HEK293T (cell line): ENCODE measurements around the gene BMPR1B.

ENCODE experiments used
- CTCF ChIA-PET: fragments of 350-600 bp; formaldehyde crosslinking; extraction: SDS; loops from one replicate; lab custom pipeline; 2021; ENCODE audit warnings: antibody characterized with exemption, inconsistent platforms; lab: Yijun Ruan, JAX
- POLR2A ChIA-PET: fragments of 350-600 bp; formaldehyde crosslinking; extraction: SDS; loops from one replicate; lab custom pipeline; 2020; ENCODE audit warnings: antibody characterized with exemption, inconsistent platforms; lab: Yijun Ruan, JAX
- DNase-seq: peaks from one replicate; pipeline ENCODE4 v3.0.0; 2012; ENCODE audit warnings: mixed read lengths; ENCODE audit errors: extremely low spot score
- ARNT ChIP-seq: fragments of 450-650 bp; IDR thresholded peaks from 2 replicates; pipeline ENCODE4 v1.6.1; 2017; ENCODE audit warnings: mild to moderate bottlenecking
- BHLHE40 ChIP-seq: fragments of 450-650 bp; IDR thresholded peaks from 2 replicates; pipeline ENCODE4 v1.6.1; 2016; ENCODE audit warnings: mild to moderate bottlenecking, moderate library complexity, borderline replicate concordance
- CTBP1 ChIP-seq: fragments of 450-650 bp; IDR thresholded peaks from 2 replicates; pipeline ENCODE4 v1.6.1; 2016; ENCODE audit warnings: borderline replicate concordance
- ELF4 ChIP-seq: fragments of 450-650 bp; IDR thresholded peaks from 2 replicates; pipeline ENCODE4 v1.6.1; 2017; ENCODE audit warnings: antibody characterized with exemption
- FOXA1 ChIP-seq: fragments of 450-650 bp; IDR thresholded peaks from 2 replicates; pipeline ENCODE4 v1.6.1; 2016; ENCODE audit warnings: mild to moderate bottlenecking
- FOXK2 ChIP-seq: fragments of 450-650 bp; IDR thresholded peaks from 2 replicates; pipeline ENCODE4 v1.6.1; 2016; ENCODE audit warnings: mild to moderate bottlenecking
- FOXM1 ChIP-seq: fragments of 450-650 bp; IDR thresholded peaks from 2 replicates; pipeline ENCODE4 v1.6.1; 2017; ENCODE audit warnings: mild to moderate bottlenecking, borderline replicate concordance
- HDGF ChIP-seq: fragments of 450-650 bp; IDR thresholded peaks from 2 replicates; pipeline ENCODE4 v1.6.1; 2017; ENCODE audit warnings: antibody characterized with exemption, borderline replicate concordance
- L3MBTL2 ChIP-seq: fragments of 450-650 bp; conservative IDR thresholded peaks from 2 replicates; pipeline ENCODE4 v1.6.1; 2016; ENCODE audit warnings: mild to moderate bottlenecking
- LEF1 ChIP-seq: fragments of 450-650 bp; IDR thresholded peaks from 2 replicates; pipeline ENCODE4 v1.6.1; 2017; ENCODE audit warnings: mild to moderate bottlenecking, borderline replicate concordance
- NFRKB ChIP-seq: fragments of 450-650 bp; IDR thresholded peaks from 2 replicates; pipeline ENCODE4 v1.6.1; 2016; ENCODE audit warnings: mild to moderate bottlenecking, moderate library complexity
- PKNOX1 ChIP-seq: fragments of 450-650 bp; IDR thresholded peaks from 2 replicates; pipeline ENCODE4 v1.6.1; 2016
- SP1 ChIP-seq: fragments of 450-650 bp; IDR thresholded peaks from 2 replicates; pipeline ENCODE4 v1.6.1; 2017
- SUZ12 ChIP-seq: fragments of 450-650 bp; IDR thresholded peaks from 2 replicates; pipeline ENCODE4 v1.6.1; 2016; ENCODE audit warnings: mild to moderate bottlenecking
- TARDBP ChIP-seq: fragments of 450-650 bp; IDR thresholded peaks from 2 replicates; pipeline ENCODE4 v1.6.1; 2016
- ZNF384 ChIP-seq: fragments of 450-650 bp; IDR thresholded peaks from 2 replicates; pipeline ENCODE4 v1.6.1; 2016

The BMPR1B gene

GRCh38 chr4:94931626-94932025 lies 173.9 kb downstream of the BMPR1B start:
- TF ChIP-seq HDGF (no peak), BHLHE40 (no peak), ARNT (no peak), FOXK2 (no peak)
- DNase-seq, result no peak
- CTCF ChIA-PET, result no interaction called here
- POLR2A ChIA-PET, result no interaction called here

- no peak for DNase-seq
- ChIA-PET CTCF (interaction anchor here (0.7 kb wide), 1 partner anchor 170 kb away, joined by 3 read pairs; no protein-coding TSS in a partner anchor), POLR2A (no interaction called here)
- TF ChIP-seq ELF4 (no peak), ZNF384 (no peak), LEF1 (no peak), ARNT (no peak), BHLHE40 (no peak), TARDBP (no peak), HDGF (no peak), SUZ12 (no peak), PKNOX1 (no peak), FOXA1 (no peak), FOXK2 (no peak)
These were observed 174.6 kb downstream of the BMPR1B start for GRCh38 chr4:94932366-94932765.

- CTCF ChIA-PET, result no interaction called here
- POLR2A ChIA-PET, result no interaction called here
- TF ChIP-seq PKNOX1, result no peak
- DNase-seq, result no peak
These were observed 176.0 kb downstream of the BMPR1B start for GRCh38 chr4:94933799-94934198.

- ChIA-PET CTCF (no interaction called here), POLR2A (no interaction called here)
- no peak for DNase-seq
These were observed 176.4 kb downstream of the BMPR1B start for GRCh38 chr4:94934201-94934600.

GRCh38 chr4:94934864-94935263 lies 177.1 kb downstream of the BMPR1B start:
- no peak for DNase-seq
- ChIA-PET POLR2A (no interaction called here), CTCF (no interaction called here)
- TF ChIP-seq HDGF (no peak), NFRKB (no peak), TARDBP (no peak)

More at GRCh38 chr4:94934201-94934600, 176.4 kb downstream of the BMPR1B start:
- TF ChIP-seq ZNF384, result peak; percentile 31; the same call in 1 of the 2 replicates
- TF ChIP-seq HDGF, result no peak

GRCh38 chr4:94936854-94937253 lies 179.1 kb downstream of the BMPR1B start:
- ChIA-PET POLR2A (no interaction called here), CTCF (no interaction called here)
- no peak for DNase-seq
- TF ChIP-seq ZNF384 (no peak), ARNT (no peak), TARDBP (no peak), LEF1 (no peak), SUZ12 (no peak), CTBP1 (no peak), FOXM1 (no peak), L3MBTL2 (no peak), HDGF (no peak)

- POLR2A ChIA-PET, result no interaction called here
These were observed 182.2 kb downstream of the BMPR1B start for GRCh38 chr4:94939791-94940519.

GRCh38 chr4:94940520-94940908 lies 182.8 kb downstream of the BMPR1B start:
- CTCF ChIA-PET, result no interaction called here
- POLR2A ChIA-PET, result no interaction called here
- no peak for DNase-seq
- no peak for TF ChIP-seq LEF1
- no peak for TF ChIP-seq NFRKB
- TF ChIP-seq FOXK2, result no peak
- no peak for TF ChIP-seq L3MBTL2
- no peak for TF ChIP-seq FOXM1
- TF ChIP-seq BHLHE40, result no peak
- TF ChIP-seq TARDBP, result no peak
- no peak for TF ChIP-seq HDGF
- TF ChIP-seq FOXA1, result no peak
- no peak for TF ChIP-seq SUZ12
- TF ChIP-seq ELF4, result no peak
- TF ChIP-seq ZNF384, result no peak
- TF ChIP-seq PKNOX1, result no peak
- TF ChIP-seq ARNT, result no peak
- TF ChIP-seq CTBP1, result no peak
- TF ChIP-seq SP1, result no peak

More at GRCh38 chr4:94939791-94940519, 182.2 kb downstream of the BMPR1B start:
- TF ChIP-seq FOXA1 (no peak), LEF1 (no peak)
- CTCF ChIA-PET, result interaction anchor here (0.6 kb wide), 2 partner anchors 11 to 27 kb away, joined by 3 to 7 read pairs; no protein-coding TSS in a partner anchor
- no peak for DNase-seq
